Activated CD4-positive, alpha-beta T cell treated with anti-CD3 and anti-CD28 coated beads, Interleukin-10, Interleukin-2, amounts not matched to agents 100 ng/mL and 50 ng/mL, durations not matched to agents 16 hours and 8 hours (primary cell): Measurements from ENCODE around the gene OGFR.
A peak's percentile ranks its signal among the peaks of the same experiment; 100 is the strongest.

Source experiments
- DNase-seq: peaks from one replicate; pipeline ENCODE4 v3.0.0-alpha.2; 2020

OGFR gene

DNA sequence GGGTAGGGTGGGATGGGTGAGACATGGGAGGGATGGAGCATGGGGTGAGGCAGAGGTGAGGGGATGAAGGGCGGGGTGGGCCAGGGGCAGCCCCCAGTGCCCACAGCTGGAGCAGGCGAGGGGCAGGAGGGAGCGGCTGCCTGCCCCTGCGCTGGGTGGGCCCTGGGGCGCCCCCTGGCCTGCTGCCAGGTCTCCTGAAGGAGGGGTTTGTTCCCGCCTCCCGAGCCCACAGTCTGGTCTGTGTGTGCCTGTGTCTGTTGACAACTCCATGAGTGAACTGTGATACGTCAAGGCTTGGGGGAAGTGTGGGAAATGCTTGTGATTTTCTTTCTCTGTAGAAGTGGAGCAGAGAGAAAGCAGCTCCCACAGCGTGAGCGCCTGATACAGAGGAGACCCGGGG is 19.2 kb upstream of the OGFR start:
- no peak for DNase-seq

- DNase-seq, result no peak
Measured at GRCh38 chr20:62786157-62786556, 18.5 kb upstream of the OGFR start.

DNA sequence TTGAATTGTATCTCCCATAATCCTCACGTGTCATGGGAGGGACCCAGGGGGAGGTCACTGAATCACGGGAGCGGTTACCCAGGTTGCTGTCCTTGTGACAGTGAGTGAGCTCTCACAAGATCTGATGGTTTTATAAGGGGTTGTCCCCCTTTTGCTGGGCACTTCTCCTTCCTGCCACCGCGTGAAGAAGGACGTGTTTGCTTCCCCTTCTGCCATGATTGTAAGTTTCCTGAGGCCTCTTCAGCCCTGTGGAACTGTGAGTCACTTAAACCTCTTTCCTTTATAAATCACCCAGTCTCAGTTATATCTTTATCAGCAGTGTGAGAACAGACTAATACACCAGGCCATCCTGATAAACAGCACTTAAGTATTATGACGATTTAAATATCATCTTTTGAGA is 17.3 kb upstream of the OGFR start:
- no peak for DNase-seq

DNA sequence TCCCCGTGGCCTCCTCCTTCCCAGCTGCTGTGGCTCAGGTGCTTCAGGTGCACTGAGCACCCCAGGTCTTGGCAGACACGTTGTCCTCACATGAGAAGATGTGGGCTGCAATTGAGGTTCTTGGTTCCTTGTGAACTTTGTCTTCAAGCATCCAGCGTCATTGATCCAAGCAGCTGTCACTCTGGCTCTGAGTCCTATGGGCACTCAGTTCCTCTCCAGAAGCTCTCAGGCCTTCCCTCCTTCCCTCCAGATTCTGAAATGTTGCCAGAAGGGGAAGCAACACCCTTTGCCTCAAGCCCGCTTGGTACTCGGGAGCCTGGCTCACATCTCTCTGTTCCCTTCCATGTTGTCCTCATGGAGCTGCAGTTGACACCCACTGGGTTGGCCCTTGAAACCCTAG is 16.8 kb upstream of the OGFR start:
- DNase-seq, result no peak

DNA sequence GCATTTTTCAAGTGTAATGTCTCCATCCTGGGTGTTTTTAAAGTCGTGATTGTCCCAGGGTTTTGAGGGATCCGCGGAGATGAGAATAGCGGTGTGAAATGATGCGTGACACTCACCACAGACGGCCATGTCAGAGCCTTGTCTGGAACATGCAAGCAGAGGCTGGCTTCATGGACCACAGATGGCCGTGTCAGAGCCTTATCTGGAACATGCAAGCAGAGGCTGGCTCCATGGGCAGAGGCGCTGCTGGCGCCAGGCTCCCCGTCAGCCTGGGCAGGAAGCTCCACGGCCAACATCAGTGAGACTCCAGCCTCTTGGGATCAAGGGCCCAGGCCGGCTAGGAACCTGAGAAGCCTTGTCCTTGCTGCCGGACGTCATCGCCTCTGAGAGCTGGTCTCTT is 16.0 kb upstream of the OGFR start:
- DNase-seq, result no peak

DNA sequence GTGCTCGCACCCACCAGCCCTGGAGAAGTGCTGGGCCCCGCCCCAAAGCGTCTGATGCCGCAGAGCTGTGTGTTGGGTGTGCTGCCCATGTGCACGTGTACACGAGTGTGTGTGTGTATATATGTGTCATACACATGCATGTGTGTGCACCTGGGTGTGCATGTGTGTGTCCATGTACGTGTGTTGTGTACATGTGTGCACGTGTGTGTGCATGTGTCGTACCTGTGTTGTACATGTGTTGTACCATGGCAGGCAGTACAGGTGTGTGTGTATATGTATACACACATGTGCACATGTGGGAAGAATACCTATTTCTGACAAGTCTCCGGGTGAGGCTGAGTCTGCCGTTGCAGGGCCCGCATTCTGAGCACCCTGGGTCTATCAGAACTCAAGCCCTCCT is 14.6 kb upstream of the OGFR start:
- DNase-seq, result no peak

DNA sequence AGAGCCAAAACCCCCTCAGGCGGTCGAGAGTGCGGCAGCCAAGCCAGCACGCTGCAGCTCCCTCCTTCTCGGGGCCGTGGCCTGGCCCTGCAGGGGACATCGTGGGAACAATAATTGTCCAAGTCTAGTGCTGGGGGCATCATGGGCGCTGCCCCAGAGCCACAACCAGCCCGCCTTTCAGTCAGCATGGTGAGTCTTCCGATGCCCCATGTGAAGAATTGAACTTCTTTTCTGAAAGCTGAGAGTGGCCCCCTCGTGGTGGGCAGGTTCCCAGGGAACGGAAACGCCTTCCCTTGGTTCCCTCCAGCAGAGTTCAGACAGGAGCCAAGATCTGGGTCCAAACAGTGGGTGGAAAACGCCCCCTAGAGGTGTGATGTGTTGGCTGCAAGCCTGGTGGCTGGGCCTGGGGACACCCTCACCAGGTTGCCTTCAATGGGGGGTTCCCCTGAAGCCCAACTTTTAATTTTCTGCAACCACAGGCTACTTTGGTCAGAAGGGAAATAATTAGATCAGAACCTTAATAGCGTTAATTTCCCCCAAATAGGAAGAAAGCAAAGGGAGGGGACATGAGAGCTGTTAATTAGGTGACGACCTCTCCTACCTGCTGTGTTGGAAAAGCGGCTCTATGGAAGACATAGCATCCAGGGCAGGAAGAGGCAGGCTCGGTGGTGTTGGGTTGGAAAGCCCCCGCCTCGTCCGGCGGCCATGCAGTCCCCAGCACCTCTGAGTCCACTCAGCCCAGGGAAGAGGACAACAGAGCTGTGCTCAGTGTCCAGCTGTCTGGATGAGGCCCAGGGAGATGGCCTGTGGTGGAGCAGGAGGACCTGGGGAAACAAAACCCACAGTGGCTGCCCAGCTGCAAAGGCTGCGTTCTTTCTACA is 13.1 kb upstream of the OGFR start:
- peak; percentile 87 for DNase-seq

DNA sequence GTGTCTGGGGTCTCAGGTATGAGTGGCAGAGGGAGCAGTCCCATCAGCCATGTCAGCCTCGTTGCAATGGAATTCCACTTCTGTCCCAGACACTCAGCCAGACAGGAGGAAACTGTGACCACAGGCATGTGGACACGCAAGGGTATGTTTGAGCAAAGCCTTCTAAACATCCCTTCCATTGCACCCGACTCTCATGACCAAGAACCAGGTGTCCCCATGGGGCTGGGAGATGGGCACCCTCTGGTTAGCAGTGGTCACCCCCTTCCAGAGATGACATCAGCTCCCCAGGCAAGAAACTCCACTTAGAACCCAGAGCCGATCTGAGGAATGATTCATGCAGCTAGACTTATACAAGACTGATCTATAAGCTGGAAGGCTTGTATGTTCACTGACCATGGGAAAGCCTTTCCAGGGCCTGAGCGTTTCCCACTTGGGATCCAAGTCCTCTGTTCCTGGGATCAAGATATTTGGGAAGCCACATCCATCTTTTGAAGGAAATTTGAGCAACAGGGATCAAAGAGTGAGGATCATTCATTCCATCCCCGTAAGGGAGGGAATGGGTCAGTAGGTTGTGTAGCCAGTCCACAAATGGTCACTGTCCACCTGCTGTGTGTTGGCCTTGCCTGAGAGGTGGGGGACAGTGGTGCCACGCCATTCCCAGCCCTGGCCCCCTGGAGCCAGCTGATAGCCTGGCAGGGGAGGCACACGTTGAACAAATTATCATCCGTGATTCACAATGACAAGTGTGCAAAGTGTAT is 12.3 kb upstream of the OGFR start:
- DNase-seq, result no peak

GRCh38 chr20:62792940-62793756 is 11.5 kb upstream of the OGFR start:
- DNase-seq, result no peak

DNA sequence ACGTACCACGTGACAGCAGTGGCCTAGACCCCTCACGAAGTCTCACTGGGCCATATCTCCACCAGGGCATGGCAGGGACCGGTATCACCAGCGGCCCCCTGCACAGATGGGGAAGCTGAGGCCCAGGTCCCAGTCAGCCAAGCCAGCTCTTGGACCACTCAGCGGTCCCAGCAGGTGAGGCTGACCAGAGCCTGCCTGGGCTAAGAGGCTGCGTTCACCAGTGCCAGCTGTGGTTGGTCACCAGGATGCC is 11.0 kb upstream of the OGFR start:
- DNase-seq, result no peak

- DNase-seq, result peak; percentile 99
Measured at GRCh38 chr20:62794007-62794724, 10.5 kb upstream of the OGFR start.

- DNase-seq, result peak; percentile 76
Measured at GRCh38 chr20:62795023-62795761, 9.4 kb upstream of the OGFR start.

- DNase-seq, result no peak
Measured at GRCh38 chr20:62796699-62797491, 7.7 kb upstream of the OGFR start.

DNA sequence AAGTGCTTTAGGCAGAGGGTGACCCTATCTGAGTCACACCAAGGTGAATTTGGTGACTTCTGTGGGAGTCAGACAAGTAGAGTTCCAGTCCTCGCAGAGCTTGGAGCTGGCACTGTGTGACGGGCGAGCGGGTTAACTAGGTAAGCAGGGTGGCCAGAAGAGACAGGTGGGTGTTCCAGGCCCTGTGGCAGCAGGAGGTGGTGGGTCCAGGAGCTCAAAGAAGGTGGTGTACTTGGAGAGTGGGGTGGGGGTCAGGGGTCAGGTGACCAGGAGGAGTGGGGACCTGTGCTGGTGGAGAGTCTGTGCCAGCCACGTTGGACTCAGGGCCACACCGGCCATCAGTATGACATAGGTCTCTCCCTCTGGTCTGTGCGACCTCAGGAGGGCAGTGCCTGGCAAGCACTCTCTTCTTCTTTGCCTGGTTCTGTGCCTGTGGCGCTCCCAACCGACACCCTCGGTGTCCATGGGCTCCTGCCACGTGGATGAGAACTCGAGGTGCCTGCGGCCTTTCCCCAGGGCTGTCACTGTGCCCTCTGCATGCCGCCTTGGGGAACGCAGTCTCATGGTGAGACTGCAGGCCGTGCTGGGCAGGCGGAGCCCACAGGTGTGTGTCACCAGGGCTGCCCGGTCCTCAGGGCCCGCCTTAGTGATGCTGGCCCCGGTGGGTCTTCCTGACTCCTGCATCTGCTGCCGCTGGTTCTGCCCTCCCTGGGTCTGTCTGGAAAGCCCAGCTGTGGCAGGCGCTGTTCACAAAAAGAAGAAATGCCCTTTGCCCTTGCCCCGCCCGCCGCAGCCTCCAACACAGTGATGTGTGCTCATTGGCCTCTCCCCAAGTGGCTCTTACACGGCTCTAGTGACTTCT is 6.7 kb upstream of the OGFR start:
- no peak for DNase-seq

- DNase-seq, result no peak
Measured at GRCh38 chr20:62799036-62799435, 5.6 kb upstream of the OGFR start.

- DNase-seq, result no peak
Measured at GRCh38 chr20:62799459-62799858, 5.2 kb upstream of the OGFR start.

GRCh38 chr20:62799873-62800272 is 4.8 kb upstream of the OGFR start:
- DNase-seq, result no peak

DNA sequence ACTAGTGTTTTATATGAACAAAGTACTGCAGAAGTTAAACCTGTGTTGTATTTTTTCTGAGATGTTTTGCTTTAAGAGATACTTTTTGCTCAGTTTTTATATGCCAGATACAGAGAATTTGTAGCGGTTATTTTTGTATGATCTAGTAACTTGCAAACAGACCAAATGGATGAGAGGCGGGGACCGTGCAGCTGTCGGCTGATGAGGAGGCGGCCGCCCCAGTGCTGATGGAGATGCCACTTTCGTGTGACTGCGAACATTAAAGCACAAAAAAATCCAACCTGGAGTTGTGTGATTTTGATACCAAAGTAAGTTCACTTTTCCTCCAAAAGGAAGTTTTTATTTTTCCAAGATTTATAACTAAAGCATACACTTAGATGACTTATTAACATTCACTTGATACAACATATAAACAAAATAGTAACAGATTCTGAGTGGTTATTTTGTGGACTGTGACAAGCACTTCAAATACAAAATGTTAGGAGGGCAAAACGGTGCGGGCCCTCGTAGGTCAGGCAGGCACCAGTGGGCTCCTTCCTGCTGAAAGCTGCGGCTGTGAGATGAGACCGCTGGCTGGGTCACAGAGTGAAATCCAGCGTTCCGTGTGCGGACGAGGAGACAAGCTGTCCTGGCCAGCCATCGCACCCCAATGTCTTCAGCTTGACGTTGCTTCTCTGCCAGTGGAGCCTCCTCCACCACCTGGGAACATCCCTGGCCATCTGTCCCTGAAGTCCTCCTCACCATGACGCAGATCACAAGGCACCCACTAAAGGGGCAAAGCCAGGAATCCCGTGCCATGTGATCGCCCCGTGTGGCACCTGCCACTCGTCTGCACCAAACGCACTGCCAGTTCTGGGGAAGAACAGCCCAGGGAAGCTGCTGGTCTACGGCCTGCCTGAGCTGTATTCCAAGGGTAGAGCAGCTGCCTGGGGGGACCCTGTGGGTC is 4.0 kb upstream of the OGFR start:
- DNase-seq, result no peak

- DNase-seq, result no peak
Measured at GRCh38 chr20:62801284-62802010, 3.2 kb upstream of the OGFR start.
